NCI-H146 treated with DMSO at 0.1 percent for 48 hours (cell line): ENCODE results near the gene DAPK2.

Experiments used
- DNase-seq: peaks from one replicate; lab custom pipeline; 2025; ENCODE audit not compliant: unreplicated experiment; lab: John Stamatoyannopoulos, UW

DAPK2 gene

GRCh38 chr15:63874616-63875015 lies 171.7 kb downstream of the DAPK2 start:
- DNase-seq: no peak

GRCh38 chr15:63872759-63873510 lies 173.3 kb downstream of the DAPK2 start:
- no peak for DNase-seq

GRCh38 chr15:63870487-63871209 lies 175.6 kb downstream of the DAPK2 start:
- no peak for DNase-seq

- DNase-seq: no peak
These were observed 176.3 kb downstream of the DAPK2 start for GRCh38 chr15:63870043-63870394.

- DNase-seq: no peak
These were observed 176.8 kb downstream of the DAPK2 start for GRCh38 chr15:63869371-63870042.

GRCh38 chr15:63864186-63864585 lies 182.1 kb downstream of the DAPK2 start:
- no peak for DNase-seq

GRCh38 chr15:63861946-63862517 lies 184.3 kb downstream of the DAPK2 start:
- no peak for DNase-seq

- DNase-seq: no peak
These were observed 185.7 kb downstream of the DAPK2 start for GRCh38 chr15:63860555-63860954.

GRCh38 chr15:63860155-63860554 lies 186.1 kb downstream of the DAPK2 start:
- DNase-seq: no peak

- DNase-seq: no peak
These were observed 187.4 kb downstream of the DAPK2 start for GRCh38 chr15:63858881-63859280.

GRCh38 chr15:63858448-63858847 lies 187.8 kb downstream of the DAPK2 start:
- no peak for DNase-seq

- no peak for DNase-seq
These were observed 188.8 kb downstream of the DAPK2 start for GRCh38 chr15:63857461-63857856.
